Caco-2 (cell line): ENCODE measurements around the gene S1PR2. TPM values are rescaled to one million over a fixed set of nuclear protein-coding genes. Genes with fewer than 3 reads are reported as not detected.
"Not testable (repeated sequence)": the region's sequence is repeated elsewhere in the genome, so short reads cannot be mapped to it uniquely, and the experiment has no call there.

Experiments
- BruUV-seq: library from RNA; stranded (reverse); fragments of 400-500 nt; replicated peaks from 2 replicates; lab custom pipeline; 2021; lab: Mats Ljungman, UMichigan
- CTCF ChIA-PET: fragments of 300-600 bp; sonication (Branson Sonifier 250); formaldehyde crosslinking; loops from one replicate; lab custom pipeline; 2022; ENCODE audit warnings: antibody characterized with exemption; lab: Charles Lee
- POLR2A ChIA-PET: fragments of 300-600 bp; sonication (Branson Sonifier 250); formaldehyde crosslinking; loops from one replicate; lab custom pipeline; 2022; ENCODE audit warnings: antibody characterized with exemption; lab: Charles Lee
- DNase-seq, 2 experiments: peaks; one replicate each; pipeline versions ENCODE4 v3.0.0 to v3.0.0-alpha.2; 2020 to 2022
- H3K27me3 ChIP-seq: replicated peaks from 2 replicates; pipeline ENCODE4 v1.6.0; 2011; ENCODE audit warnings: low read length; ENCODE audit not compliant: control insufficient read depth, insufficient read depth
- H3K36me3 ChIP-seq: 2 replicates; pipeline ENCODE4 v1.5.1; 2011; ENCODE audit warnings: low read length; ENCODE audit not compliant: control insufficient read depth, insufficient read depth
- H3K4me1 ChIP-seq: fragments of 250-450 bp; sonication (Bioruptor Pico); 2 replicates; pipeline ENCODE4 v1.5.1; 2020; ENCODE audit warnings: mild to moderate bottlenecking
- H3K4me3 ChIP-seq: 2 replicates; pipeline ENCODE4 v1.5.1; 2011; ENCODE audit warnings: low read depth, mild to moderate bottlenecking, control low read depth, low read length
- H3K9me3 ChIP-seq: fragments of 250-450 bp; sonication (Bioruptor Pico); 2 replicates; pipeline ENCODE4 v1.5.1; 2020; ENCODE audit warnings: mild to moderate bottlenecking, moderate library complexity
- H3K27ac Mint-ChIP-seq: one replicate; pipeline ENCODE4 v1.8.0; 2022; ENCODE audit warnings: mixed read lengths; ENCODE audit not compliant: unreplicated experiment
- H3K27me3 Mint-ChIP-seq: one replicate; pipeline ENCODE4 v1.8.0; 2022; ENCODE audit warnings: mixed read lengths; ENCODE audit not compliant: insufficient read depth, unreplicated experiment
- H3K36me3 Mint-ChIP-seq: one replicate; pipeline ENCODE4 v1.8.0; 2022; ENCODE audit warnings: mild to moderate bottlenecking, mixed read lengths; ENCODE audit not compliant: insufficient read depth, unreplicated experiment
- H3K4me1 Mint-ChIP-seq: one replicate; pipeline ENCODE4 v1.8.0; 2022; ENCODE audit warnings: low read depth, mixed read lengths; ENCODE audit not compliant: unreplicated experiment
- H3K4me3 Mint-ChIP-seq: one replicate; pipeline ENCODE4 v1.8.0; 2022; ENCODE audit warnings: mild to moderate bottlenecking, moderate library complexity, mixed read lengths; ENCODE audit not compliant: unreplicated experiment
- H3K9me3 Mint-ChIP-seq: one replicate; pipeline ENCODE4 v1.8.0; 2022; ENCODE audit warnings: mixed read lengths; ENCODE audit not compliant: unreplicated experiment
- CTCF ChIP-seq, 2 experiments: fragments of 200-600 bp in 1 of 2; IDR thresholded peaks; 1 replicate in 1 of 2; 2 replicates in 1 of 2; pipeline versions ENCODE4 v1.5.1 to v1.8.0; 2011 to 2022; ENCODE audit warnings: antibody characterized with exemption in 1 of 2, control low read depth in 1 of 2, inconsistent platforms in 1 of 2, low read depth in 1 of 2, low read length in 1 of 2, mild to moderate bottlenecking in 1 of 2, moderate library complexity in 1 of 2; ENCODE audit not compliant: insufficient read depth in 1 of 2, severe bottlenecking in 1 of 2, unreplicated experiment in 1 of 2
- intact Hi-C: fragments of 100-400 bp; cut with micrococcal nuclease; formaldehyde crosslinking; loops from one replicate; pipeline ENCODE4 v1.10.0; 2022; ENCODE audit not compliant: unreplicated experiment
- microRNA-seq: library from miRNA; unstranded; fragments of <30 nt; microRNA quantifications from one replicate; pipeline ENCODE4 v1.2.0, GENCODE V29; 2022
- total RNA-seq: library from RNA; stranded (reverse); gene quantifications from 2 replicates; pipeline ENCODE4 v1.2.3, GENCODE V29; 2022

Gene S1PR2
- total RNA-seq, 1 experiment from 2014 or later, result 6.2 TPM

- H3K9me3 ChIP-seq, result no peaks in the 10 kb centered on the region
- ChIA-PET CTCF (no interaction called here), POLR2A (no interaction called here)
- Mint-ChIP-seq H3K27ac (no peak overlapping the region), H3K9me3 (no peaks in the 10 kb centered on the region), H3K4me1 (no peaks in the 10 kb centered on the region), H3K36me3 (peaks cover 76% of the 10 kb centered on the region), H3K4me3 (no peak overlapping the region), H3K27me3 (no peaks in the 10 kb centered on the region)
- H3K4me1 ChIP-seq, result no peaks in the 10 kb centered on the region
- TF ChIP-seq CTCF (IDR thresholded peaks at IDR 0.05; ENCODE audit: insufficient read depth in 1 of 2, low read depth in 1 of 2, low read length in 1 of 2, severe bottlenecking in 1 of 2, unreplicated experiment in 1 of 2), result no peak
- BruUV-seq, result no TSS peak
- no peak overlapping the region for H3K4me3 ChIP-seq
- no peak for DNase-seq
- intact Hi-C loops, result no loop called here
- no peaks in the 10 kb centered on the region for H3K36me3 ChIP-seq
- no peaks in the 10 kb centered on the region for H3K27me3 ChIP-seq
Measured at GRCh38 chr19:10180459-10180858, 50.7 kb downstream of the S1PR2 start.

- H3K9me3 ChIP-seq, H3K4me1 Mint-ChIP-seq, BruUV-seq, H3K36me3 ChIP-seq, H3K27ac Mint-ChIP-seq, H3K4me1 ChIP-seq, H3K27me3 ChIP-seq, H3K27me3 Mint-ChIP-seq, H3K4me3 Mint-ChIP-seq, intact Hi-C loops, POLR2A ChIA-PET, H3K9me3 Mint-ChIP-seq, DNase-seq, CTCF ChIA-PET, H3K4me3 ChIP-seq: not testable (repeated sequence)
- H3K36me3 Mint-ChIP-seq, result peaks cover 79% of the 10 kb centered on the region
Measured at GRCh38 chr19:10180024-10180423, 51.1 kb downstream of the S1PR2 start.

GRCh38 chr19:10173527-10173926, 57.6 kb downstream of the S1PR2 start:
- Mint-ChIP-seq H3K9me3 (no peaks in the 10 kb centered on the region), H3K36me3 (peaks cover 85% of the 10 kb centered on the region), H3K27me3 (no peaks in the 10 kb centered on the region), H3K4me3 (no peak overlapping the region), H3K4me1 (no peaks in the 10 kb centered on the region), H3K27ac (no peak overlapping the region)
- H3K4me3 ChIP-seq, result no peak overlapping the region
- H3K9me3 ChIP-seq, result no peaks in the 10 kb centered on the region
- BruUV-seq, result no TSS peak
- TF ChIP-seq CTCF (IDR thresholded peaks at IDR 0.05; ENCODE audit: insufficient read depth in 1 of 2, low read depth in 1 of 2, low read length in 1 of 2, severe bottlenecking in 1 of 2, unreplicated experiment in 1 of 2), result no peak
- intact Hi-C loops, result no loop called here
- CTCF ChIA-PET, result no interaction called here
- H3K4me1 ChIP-seq, result no peaks in the 10 kb centered on the region
- POLR2A ChIA-PET, result no interaction called here
- H3K36me3 ChIP-seq, result no peaks in the 10 kb centered on the region
- H3K27me3 ChIP-seq, result no peaks in the 10 kb centered on the region
- DNase-seq, result no peak

Small RNA genes lying within 50 kb of the gene (microRNA-seq; reads per million reads assigned to microRNA genes)
- not detected for gene MIR4322

Other genes starting within 250 kb of the S1PR2 start
- gene COL5A3, start 220.8 kb downstream of the S1PR2 start, total RNA-seq, result not detected in 2 replicates
- gene RDH8, start 217.8 kb downstream of the S1PR2 start, total RNA-seq, result not detected in 2 replicates
- gene SHFL, start 145.0 kb downstream of the S1PR2 start, total RNA-seq, result 3.6 and 6.2 TPM in 2 replicates
- 0.23 and 0.49 TPM in 2 replicates for gene ANGPTL6, start 128.7 kb downstream of the S1PR2 start, total RNA-seq
- 61.0 and 62.8 TPM in 2 replicates for gene PPAN, start 125.0 kb downstream of the S1PR2 start, total RNA-seq
- 18.4 and 18.6 TPM in 2 replicates for gene P2RY11, start 119.6 kb downstream of the S1PR2 start, total RNA-seq
- gene EIF3G, start 111.4 kb downstream of the S1PR2 start, total RNA-seq, result 214 and 229 TPM in 2 replicates
- gene DNMT1, start 36.4 kb downstream of the S1PR2 start, total RNA-seq, result 144 and 171 TPM in 2 replicates
- gene MRPL4, start 20.9 kb upstream of the S1PR2 start, total RNA-seq, result 85.9 and 87.4 TPM in 2 replicates
- gene ICAM1, start 39.8 kb upstream of the S1PR2 start, total RNA-seq, result 15.7 and 17.9 TPM in 2 replicates
- gene ICAM4, start 55.6 kb upstream of the S1PR2 start, total RNA-seq, result 9.0 and 9.4 TPM in 2 replicates
- gene ICAM5, start 58.6 kb upstream of the S1PR2 start, total RNA-seq, result 2.5 and 3.2 TPM in 2 replicates
- 2.5 and 3.8 TPM in 2 replicates for gene ZGLP1, start 78.5 kb upstream of the S1PR2 start, total RNA-seq
- gene FDX2, start 84.7 kb upstream of the S1PR2 start, total RNA-seq, result 28.7 and 30.3 TPM in 2 replicates
- 53.9 and 55.1 TPM in 2 replicates for gene RAVER1, start 102.2 kb upstream of the S1PR2 start, total RNA-seq
- gene ICAM3, start 108.3 kb upstream of the S1PR2 start, total RNA-seq, result 6.9 and 9.8 TPM in 2 replicates
- gene TYK2, start 149.2 kb upstream of the S1PR2 start, total RNA-seq, result 124 and 134 TPM in 2 replicates
- 154 and 164 TPM in 2 replicates for gene CDC37, start 172.2 kb upstream of the S1PR2 start, total RNA-seq
- 3.6 and 3.7 TPM in 2 replicates for gene PDE4A, start 189.2 kb upstream of the S1PR2 start, total RNA-seq